GM19463 (cell line): ENCODE data around the gene NDUFS2.
A peak's percentile ranks its signal among the peaks of the same experiment; 100 is the strongest.
"Not testable (repeated sequence)": the region's sequence is repeated elsewhere in the genome, so short reads cannot be mapped to it uniquely, and the experiment has no call there.

Experiments
- ATAC-seq: cut with Tn5 transposase; IDR thresholded peaks from one replicate; pipeline ENCODE4 v1.9.1; 2021; ENCODE audit warnings: mild to moderate bottlenecking, moderate library complexity; ENCODE audit not compliant: unreplicated experiment

NDUFS2 gene

DNA sequence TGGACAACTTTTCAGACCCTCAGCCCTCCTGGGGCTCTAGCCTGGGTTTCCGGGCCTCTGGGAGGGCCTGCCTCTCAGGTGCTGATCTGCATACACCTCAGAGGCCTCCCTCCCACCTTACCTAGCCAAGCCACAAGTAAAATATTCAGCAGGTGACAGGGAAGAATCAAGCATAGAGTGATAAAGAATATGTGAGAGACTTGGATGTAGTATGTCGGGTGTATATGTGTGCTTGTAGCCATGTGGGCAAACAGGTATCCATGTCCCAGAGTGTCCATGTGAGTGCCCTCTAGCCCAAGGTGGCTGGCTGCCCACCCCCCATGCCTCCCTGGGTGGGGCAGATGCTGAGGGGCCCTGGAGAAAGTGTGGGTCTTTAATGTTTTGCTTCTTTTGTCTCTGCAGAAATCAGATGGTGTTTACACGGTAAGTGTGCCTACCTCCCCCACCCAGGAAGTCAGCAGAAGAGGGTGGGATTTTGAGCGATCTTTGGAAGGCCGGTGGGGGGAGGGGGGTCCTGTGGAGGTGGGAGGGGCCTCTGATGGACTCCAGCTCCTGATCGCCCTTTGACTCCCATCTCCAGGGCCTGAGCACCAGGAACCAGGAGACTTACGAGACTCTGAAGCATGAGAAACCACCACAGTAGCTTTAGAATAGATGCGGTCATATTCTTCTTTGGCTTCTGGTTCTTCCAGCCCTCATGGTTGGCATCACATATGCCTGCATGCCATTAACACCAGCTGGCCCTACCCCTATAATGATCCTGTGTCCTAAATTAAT, 16.3 kb downstream of the NDUFS2 start:
- ATAC-seq: no peak

DNA sequence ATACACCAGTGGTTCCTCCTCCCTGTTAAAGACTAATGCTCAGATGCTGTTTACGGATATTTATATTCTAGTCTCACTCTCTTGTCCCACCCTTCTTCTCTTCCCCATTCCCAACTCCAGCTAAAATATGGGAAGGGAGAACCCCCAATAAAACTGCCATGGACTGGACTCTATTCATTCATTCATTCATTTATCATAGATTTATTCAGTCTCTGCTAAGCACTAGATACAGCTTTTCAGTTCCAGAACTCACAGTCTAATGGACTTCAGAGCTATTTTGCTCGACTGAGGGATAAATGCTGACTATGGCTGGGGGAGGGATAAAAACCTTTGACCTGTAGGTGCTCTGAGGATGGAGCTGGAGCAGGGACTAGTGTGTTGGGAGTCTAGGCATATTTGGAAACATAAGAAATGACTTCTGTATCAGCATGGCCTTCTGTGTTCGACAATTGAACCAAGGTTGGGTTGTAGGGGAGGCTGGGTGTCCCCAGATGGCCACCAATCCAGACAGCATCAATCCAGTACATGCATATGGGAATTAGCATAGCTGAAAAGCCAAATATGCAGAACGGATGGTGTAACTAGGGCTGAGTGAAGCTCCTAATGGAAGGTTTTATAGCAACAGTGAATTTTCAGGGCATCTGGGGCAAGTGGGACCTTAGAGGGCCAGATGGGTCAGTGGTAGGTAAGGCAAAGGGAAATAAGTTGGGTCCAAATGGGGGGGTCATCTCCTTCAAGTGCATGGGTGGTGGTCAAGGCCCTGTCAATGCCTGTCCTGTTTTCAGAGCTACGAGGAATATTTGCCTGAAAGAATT, 17.1 kb downstream of the NDUFS2 start:
- no peak for ATAC-seq

DNA sequence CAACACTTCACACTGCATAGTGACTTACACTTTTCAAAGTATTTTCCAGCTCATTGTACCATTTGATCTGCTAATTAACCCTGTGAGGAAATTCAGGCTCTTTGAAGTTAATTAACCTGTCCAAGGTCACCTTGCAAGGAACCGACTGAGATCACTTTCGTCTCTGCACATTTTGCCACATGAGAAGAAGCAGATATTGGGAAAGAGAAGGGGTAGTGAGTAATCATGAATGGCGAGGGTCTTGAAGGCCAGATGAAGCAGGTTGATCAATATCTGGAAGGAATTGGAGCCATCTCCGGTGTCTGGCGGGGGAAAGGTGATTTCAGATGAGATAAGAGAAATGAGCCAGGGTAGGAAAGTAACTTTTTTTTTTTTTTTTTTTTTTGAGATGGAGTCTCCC, 17.8 kb downstream of the NDUFS2 start:
- ATAC-seq: no peak

- ATAC-seq: no peak
These were observed 20.2 kb downstream of the NDUFS2 start for GRCh38 chr1:161222175-161223019.

DNA sequence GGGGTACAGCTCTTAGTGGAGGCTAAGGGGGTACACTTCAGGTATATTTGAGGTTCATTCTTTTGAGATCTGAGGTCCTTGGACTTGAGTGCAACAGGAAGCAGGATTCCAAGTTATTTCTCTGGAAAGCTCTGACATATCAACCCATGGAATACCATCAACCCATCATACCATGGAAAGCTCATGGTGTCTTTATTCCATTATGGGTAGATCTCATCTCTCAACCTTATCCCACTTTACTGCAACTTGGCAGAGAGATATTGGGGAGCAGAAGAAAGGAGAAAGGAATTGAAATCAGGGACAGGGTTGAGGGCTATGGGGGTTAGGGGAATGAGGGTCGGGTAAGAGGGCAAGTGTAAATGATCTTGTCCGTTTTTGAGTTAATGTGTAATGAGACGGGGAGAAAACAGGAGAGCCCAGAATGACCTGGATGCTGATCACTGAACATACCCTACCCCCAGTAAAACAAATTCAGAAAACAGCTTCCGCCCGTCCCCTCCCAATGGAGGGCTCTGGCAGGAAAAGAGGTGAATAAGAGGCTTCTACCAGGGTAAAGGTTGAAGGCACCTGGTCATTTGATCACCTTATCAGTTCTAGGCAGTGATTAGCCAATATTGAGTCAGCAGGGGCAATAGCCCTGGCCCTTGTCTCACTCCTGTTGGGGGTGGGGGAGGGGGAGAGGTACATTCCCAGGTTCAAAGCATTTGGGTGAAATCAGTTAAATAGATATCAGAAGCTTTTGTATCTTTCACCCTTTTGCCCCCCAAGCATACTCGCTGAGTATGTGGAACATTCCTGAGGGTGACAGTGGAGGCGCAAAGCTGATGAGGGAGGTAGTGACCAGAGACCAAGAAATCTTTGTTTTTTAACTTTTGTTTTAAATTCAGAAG, 21.9 kb downstream of the NDUFS2 start:
- no peak for ATAC-seq

GRCh38 chr1:161224695-161225087, 22.5 kb downstream of the NDUFS2 start:
- ATAC-seq: not testable (repeated sequence)

DNA sequence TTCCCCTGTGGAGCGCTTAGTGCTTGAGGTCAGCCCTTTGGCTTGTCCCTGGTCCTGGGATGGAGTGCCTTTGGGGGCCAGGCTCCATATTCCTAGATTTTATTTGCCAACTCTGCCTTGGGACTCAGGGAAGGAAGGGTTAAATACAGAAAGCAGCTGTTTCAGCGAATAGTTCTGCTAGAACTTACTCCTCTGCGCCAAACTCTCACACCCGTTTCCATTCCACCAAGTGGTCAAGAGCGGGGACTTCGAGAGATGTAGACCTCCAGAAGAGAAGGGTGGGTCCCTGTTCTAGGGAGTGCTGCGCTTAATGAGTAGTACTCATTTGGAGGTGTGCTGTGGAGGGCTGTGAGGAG, 23.0 kb downstream of the NDUFS2 start:
- ATAC-seq: peak; percentile 1

GRCh38 chr1:161225534-161226319, 23.6 kb downstream of the NDUFS2 start, which contains the start of gene TOMM40L:
Gene TOMM40L (plus strand): TSS chr1:161226060. CDS start chr1:161226490, 430 bp downstream.
- peak; percentile 95 for ATAC-seq

DNA sequence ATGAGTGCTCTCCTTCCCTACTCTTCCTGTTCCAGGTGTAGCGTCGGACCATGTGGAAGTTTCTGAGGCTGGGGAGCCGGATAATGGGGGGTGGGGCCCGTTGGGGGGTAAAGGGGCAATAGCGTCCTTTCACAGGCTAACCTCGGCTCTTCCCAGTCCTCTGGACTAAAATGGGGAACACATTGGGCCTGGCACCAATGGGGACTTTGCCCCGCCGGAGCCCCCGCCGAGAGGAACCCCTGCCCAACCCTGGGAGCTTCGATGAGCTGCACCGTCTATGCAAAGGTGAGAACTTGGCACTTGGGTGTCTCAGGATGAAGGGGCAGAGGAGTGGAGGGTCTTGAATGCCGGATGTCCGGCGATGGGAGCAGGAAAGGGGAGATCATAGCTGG, 24.1 kb downstream of the NDUFS2 start:
- no peak for ATAC-seq

- no peak for ATAC-seq
These were observed 24.6 kb downstream of the NDUFS2 start for GRCh38 chr1:161226759-161227158.

- peak; percentile 40 for ATAC-seq
These were observed 25.2 kb downstream of the NDUFS2 start for GRCh38 chr1:161227196-161227871.

DNA sequence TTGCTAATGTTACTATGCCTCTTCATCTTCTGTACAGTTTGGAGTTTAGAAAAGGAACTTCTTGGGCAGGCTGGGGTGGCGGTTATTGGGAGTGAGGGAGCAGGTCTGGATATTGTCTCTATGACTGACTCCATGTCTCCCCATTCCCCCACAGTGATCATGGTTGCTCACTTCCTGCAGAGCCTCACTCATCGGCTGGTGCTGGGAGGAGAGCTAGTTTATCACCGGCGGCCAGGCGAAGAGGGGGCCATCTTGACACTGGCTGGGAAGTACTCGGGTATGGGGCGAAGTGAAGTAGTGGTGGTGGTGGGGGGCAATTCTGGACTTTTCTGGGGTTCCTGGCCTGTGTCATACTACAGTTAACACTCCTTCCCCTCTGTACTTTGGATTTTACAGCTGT, 25.9 kb downstream of the NDUFS2 start:
- ATAC-seq: no peak

- no peak for ATAC-seq
These were observed 27.7 kb downstream of the NDUFS2 start for GRCh38 chr1:161229896-161230295.

- ATAC-seq: no peak
These were observed 28.6 kb downstream of the NDUFS2 start for GRCh38 chr1:161230762-161231161.

- no peak for ATAC-seq
These were observed 30.9 kb downstream of the NDUFS2 start for GRCh38 chr1:161233102-161233501.

DNA sequence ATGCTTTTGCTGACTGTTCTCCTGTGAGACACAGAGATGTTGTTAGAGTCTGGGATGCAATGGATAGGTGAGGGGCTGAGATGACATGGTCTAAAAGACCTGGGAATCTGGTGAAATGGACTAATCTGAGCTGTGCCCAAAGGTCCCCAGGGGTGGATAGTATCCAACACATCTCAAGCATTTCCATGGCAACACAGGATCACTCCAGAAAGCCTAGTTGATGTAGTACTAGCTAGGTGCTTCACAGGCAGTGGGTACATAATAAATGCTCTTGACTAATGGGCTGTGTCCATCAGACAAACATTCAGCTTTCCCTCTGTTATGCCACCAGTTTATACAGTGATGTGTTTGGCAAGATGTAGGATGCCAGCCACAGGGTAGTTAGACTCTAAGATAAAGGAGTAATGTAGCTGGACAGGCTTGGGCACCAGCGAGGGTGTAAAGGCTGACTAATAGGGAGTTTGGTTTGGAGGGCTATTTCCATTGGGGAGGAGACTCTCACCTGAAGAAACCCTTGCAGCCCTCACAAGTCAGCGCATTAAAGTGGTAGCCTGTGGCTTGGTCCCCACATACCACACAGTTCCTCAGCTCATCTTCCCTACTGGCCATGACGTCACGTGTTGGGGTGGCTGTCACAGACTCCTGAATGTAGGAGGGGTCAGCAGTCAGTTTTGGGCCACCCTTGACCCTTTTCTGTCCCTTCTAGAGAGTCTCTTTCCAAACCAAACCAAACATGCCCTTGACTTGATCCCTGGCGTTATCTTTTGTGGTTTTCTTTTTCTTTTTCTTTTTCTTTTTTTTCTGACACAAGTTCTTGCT, 34.0 kb downstream of the NDUFS2 start:
- ATAC-seq: no peak

GRCh38 chr1:161238039-161238473, 35.9 kb downstream of the NDUFS2 start, which contains the start of gene NR1I3:
Gene NR1I3 (minus strand): TSS chr1:161238203. CDS start chr1:161236565, 1,638 bp downstream.
- no peak for ATAC-seq

- ATAC-seq: no peak
These were observed 39.5 kb downstream of the NDUFS2 start for GRCh38 chr1:161241682-161242081.
